Endothelial cell of umbilical vein (primary cell): Measurements from ENCODE around the gene PAQR4.

Source experiments
- FOS ChIP-seq: IDR thresholded peaks from 2 replicates; pipeline ENCODE4 v1.6.1; 2011; ENCODE audit warnings: mild to moderate bottlenecking, low read length, moderate library complexity, borderline replicate concordance; ENCODE audit not compliant: insufficient read depth
- MYC ChIP-seq: IDR thresholded peaks from one replicate; pipeline ENCODE4 v1.6.1; 2011; ENCODE audit warnings: mild to moderate bottlenecking, low read depth, low read length
- POLR2A ChIP-seq: IDR thresholded peaks from 2 replicates; pipeline ENCODE4 v1.6.1; 2012; ENCODE audit warnings: low read depth, mild to moderate bottlenecking, control low read depth, low read length
- TF ChIP-seq, protein P1 (sequence below), 2 donors: IDR thresholded peaks; 1 replicate in 1 of 2; 2 replicates in 1 of 2; pipeline ENCODE4 v1.5.1; 2011; ENCODE audit warnings: low read length in 2 of 2, mild to moderate bottlenecking in 2 of 2, moderate library complexity in 2 of 2, control low read depth in 1 of 2, inconsistent platforms in 1 of 2, low read depth in 1 of 2; ENCODE audit not compliant: insufficient read depth in 1 of 2; ENCODE audit errors: extremely low read depth in 1 of 2

DNA sequence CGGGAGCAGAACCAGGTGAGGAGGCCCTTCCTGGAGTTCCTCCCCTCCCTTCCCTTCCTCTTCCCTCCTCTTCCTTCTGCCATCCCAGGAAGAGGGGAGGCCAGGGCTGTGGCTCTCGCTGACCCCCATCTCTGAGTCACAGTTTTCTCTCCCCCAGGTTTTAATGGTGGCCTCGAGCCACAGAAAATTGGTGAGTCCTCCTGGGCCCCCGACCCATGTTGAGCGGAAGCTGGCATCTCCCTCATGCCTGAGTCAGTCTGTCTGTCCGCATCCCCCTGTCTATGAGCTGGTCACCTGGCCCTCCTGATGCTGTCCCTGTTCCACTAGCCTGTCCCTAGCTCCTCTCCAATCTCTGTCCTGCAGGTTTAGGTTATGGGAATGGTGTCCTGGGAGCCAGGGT lies 30.8 kb downstream of the PAQR4 start:
- TF ChIP-seq, protein P1, sequence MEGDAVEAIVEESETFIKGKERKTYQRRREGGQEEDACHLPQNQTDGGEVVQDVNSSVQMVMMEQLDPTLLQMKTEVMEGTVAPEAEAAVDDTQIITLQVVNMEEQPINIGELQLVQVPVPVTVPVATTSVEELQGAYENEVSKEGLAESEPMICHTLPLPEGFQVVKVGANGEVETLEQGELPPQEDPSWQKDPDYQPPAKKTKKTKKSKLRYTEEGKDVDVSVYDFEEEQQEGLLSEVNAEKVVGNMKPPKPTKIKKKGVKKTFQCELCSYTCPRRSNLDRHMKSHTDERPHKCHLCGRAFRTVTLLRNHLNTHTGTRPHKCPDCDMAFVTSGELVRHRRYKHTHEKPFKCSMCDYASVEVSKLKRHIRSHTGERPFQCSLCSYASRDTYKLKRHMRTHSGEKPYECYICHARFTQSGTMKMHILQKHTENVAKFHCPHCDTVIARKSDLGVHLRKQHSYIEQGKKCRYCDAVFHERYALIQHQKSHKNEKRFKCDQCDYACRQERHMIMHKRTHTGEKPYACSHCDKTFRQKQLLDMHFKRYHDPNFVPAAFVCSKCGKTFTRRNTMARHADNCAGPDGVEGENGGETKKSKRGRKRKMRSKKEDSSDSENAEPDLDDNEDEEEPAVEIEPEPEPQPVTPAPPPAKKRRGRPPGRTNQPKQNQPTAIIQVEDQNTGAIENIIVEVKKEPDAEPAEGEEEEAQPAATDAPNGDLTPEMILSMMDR (IDR thresholded peaks at IDR 0.05; ENCODE audit: extremely low read depth in 1 of 2, insufficient read depth in 1 of 2, low read depth in 1 of 2, low read length in 2 of 2), result no peak
- no peak for TF ChIP-seq POLR2A
- no peak for TF ChIP-seq FOS
- no peak for TF ChIP-seq MYC
